ENCODE measurements around the gene ARPIN.
"Not testable (repeated sequence)": the region's sequence is repeated elsewhere in the genome, so short reads cannot be mapped to it uniquely, and the experiment has no call there.

ARPIN gene

DNA sequence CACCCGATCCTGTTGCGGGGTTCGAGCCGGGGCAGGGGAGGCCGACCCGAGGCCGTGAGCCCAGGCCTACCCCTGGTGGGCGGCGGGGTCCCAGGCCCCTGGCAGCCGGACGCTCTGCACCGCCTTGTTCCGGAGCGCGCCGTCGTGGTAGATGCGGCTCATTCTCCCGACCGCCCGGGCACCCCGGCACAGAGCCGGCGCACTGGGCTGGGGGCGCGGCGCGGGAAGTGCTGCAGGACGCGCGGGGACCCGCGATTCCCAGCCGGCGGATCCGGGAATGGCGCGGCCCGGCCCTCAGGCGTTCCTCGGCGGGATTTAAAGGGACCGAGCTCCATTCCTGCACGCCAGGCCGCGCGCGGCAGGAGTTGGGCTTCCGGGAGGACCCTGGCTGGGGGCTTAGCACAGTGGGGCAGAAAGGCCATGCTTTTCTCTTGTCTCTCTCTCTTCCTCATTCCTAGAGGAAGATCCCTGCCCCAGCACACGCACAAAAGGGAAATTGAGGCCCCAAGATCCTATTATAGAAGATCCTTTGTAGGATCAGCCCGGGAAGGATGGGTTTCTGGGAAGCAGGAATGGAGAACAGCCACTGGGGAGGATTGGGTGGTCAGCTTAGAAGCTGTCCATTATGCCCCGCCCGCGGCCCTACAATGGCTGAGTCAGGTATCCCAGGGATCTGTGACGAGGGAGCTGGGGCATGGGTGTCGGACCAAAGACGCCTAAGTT is at the start of gene ARPIN:
Gene ARPIN (minus strand): TSS at position 279 of the 723 bp plus-strand sequence. CDS start 117 bp downstream, at position 162.
- peak within 1 kb of the TSS; percentile 60 for H3K4me3 ChIP-seq (ENCODE audit: low read depth, low read length)
- TF ChIP-seq, protein P1, sequence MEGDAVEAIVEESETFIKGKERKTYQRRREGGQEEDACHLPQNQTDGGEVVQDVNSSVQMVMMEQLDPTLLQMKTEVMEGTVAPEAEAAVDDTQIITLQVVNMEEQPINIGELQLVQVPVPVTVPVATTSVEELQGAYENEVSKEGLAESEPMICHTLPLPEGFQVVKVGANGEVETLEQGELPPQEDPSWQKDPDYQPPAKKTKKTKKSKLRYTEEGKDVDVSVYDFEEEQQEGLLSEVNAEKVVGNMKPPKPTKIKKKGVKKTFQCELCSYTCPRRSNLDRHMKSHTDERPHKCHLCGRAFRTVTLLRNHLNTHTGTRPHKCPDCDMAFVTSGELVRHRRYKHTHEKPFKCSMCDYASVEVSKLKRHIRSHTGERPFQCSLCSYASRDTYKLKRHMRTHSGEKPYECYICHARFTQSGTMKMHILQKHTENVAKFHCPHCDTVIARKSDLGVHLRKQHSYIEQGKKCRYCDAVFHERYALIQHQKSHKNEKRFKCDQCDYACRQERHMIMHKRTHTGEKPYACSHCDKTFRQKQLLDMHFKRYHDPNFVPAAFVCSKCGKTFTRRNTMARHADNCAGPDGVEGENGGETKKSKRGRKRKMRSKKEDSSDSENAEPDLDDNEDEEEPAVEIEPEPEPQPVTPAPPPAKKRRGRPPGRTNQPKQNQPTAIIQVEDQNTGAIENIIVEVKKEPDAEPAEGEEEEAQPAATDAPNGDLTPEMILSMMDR (IDR thresholded peaks at IDR 0.05; ENCODE audit: control insufficient read depth, extremely low read depth, insufficient read depth) = no peak
- DNase-seq (ENCODE audit: low read depth) = no peak

DNA sequence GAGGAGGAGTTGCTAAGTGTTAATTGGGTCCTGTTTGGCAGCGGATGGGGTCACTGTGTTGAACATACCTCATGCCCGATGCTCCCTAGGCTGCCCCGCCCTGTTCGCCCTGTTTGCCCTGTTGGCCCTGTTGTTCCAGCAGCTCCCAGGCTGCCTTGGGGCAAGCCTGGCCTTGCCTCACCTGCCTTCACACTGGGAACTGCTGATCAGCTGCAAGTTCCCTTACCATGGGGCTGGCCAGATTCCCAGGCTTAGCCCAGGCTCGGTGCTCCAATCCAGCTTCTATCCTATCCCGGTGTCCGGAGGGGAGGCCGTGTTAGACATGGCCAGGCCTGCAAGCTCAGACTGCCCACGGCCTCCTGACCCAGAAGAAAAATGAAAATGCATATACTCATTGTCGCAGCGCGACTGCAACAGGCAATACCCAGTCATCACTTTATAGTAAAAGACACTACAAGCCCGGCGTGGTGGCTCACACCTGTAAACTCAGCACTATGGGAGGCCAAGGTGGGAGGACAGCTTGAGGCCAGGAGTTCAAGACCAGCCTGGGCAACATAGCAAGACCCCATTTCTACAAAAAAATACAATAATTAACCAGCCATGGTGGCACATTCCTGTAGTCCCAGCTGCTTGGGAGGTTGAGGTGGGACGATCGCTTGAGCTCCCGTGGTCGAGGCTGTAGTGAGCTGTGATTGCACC is 45.5 kb upstream of the ARPIN start:
- TF ChIP-seq, protein P1 (IDR thresholded peaks at IDR 0.05; ENCODE audit: control insufficient read depth, extremely low read depth, insufficient read depth) = no peak
- H3K4me3 ChIP-seq (ENCODE audit: low read depth, low read length) = no peak overlapping the region
- DNase-seq (ENCODE audit: low read depth) = peak; percentile 23

DNA sequence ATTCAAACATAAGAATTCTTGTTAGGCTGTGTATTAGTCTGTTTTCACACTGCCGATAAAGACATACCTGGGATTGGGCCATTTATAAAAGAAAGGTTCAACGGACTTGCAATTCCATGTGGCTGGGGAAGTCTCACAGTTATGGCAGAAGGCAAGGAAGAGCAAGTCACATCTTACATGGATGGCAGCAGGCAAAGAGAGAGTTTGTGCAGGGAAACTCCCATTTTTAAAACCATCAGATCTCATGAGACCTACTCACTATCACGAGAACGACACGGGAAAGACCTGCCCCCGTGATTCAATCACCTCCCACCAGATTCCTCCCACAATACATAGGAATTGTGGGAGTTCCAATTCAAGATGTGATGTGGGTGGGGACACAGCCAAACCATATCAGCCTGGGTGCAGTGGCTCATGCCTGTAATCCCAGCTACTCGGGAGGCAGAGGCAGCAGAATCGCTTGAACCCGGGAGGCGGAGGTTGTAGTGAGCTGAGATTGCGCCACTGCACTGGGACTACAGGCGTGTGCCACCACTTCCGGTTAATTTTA is 42.8 kb upstream of the ARPIN start:
- H3K4me3 ChIP-seq (ENCODE audit: low read depth, low read length); DNase-seq (ENCODE audit: low read depth): not testable (repeated sequence)

DNA sequence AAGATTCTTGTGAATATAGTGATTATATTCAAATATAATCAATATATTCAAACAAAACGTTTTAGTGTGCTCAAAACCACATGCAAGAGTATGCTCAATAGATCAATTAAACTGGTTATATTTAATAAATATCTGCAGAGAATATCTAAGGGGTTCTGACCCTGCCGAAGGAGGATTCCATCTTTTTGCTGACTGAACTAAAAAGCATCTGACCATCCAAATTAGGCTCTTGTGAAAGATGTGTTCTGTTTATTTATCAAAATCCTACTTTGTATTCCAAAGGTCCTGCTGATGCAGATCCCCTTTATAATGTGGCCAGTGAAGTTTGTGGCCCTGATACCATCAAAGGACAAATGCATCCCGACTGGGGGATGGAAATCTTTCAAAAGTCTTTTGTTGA is 41.8 kb upstream of the ARPIN start:
- TF ChIP-seq, protein P1 (IDR thresholded peaks at IDR 0.05; ENCODE audit: control insufficient read depth, extremely low read depth, insufficient read depth) = no peak
- DNase-seq (ENCODE audit: low read depth) = no peak
- H3K4me3 ChIP-seq (ENCODE audit: low read depth, low read length) = no peak overlapping the region

DNA sequence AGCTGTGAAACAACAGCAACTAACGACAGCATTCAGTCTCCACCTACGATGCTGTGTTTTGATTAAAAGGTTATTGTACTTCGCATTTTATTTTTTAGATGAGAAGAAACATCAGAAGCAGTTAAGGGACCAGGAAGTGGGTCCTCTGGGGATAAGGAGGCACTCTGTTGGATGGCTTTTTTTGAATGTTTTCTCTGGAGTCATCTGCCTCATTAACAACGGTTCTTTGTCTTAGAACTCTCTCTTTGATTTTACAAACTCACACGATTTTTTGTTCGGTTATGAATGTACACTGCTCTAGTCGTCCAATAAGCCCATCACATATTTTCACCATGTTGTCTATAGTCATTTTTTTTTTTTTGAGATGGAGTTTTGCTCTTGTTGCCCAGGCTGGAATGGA is 36.0 kb upstream of the ARPIN start:
- no peak for DNase-seq (ENCODE audit: low read depth)
- TF ChIP-seq, protein P1 (IDR thresholded peaks at IDR 0.05; ENCODE audit: control insufficient read depth, extremely low read depth, insufficient read depth) = no peak
- H3K4me3 ChIP-seq (ENCODE audit: low read depth, low read length) = no peak overlapping the region

DNA sequence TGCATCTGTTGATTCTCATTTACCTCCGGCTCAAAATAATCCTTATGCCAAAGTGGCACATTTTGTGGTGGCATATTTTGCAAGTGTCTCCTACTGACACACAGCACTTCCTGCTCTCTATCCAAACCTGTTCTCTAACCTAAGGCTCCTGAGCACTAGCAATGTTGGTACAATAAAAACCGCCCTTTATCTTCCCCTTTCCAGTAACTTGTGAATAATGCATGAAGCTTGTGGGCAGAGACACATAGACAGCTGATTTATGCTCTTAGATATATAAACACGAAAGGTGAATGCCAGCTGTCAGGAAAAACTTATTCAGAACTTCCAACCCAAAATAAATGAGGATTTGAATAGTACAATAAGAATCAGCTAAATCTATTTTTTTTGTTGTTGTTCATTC is 34.6 kb upstream of the ARPIN start:
- TF ChIP-seq, protein P1 (IDR thresholded peaks at IDR 0.05; ENCODE audit: control insufficient read depth, extremely low read depth, insufficient read depth) = no peak
- H3K4me3 ChIP-seq (ENCODE audit: low read depth, low read length) = no peak overlapping the region
- DNase-seq (ENCODE audit: low read depth) = no peak

DNA sequence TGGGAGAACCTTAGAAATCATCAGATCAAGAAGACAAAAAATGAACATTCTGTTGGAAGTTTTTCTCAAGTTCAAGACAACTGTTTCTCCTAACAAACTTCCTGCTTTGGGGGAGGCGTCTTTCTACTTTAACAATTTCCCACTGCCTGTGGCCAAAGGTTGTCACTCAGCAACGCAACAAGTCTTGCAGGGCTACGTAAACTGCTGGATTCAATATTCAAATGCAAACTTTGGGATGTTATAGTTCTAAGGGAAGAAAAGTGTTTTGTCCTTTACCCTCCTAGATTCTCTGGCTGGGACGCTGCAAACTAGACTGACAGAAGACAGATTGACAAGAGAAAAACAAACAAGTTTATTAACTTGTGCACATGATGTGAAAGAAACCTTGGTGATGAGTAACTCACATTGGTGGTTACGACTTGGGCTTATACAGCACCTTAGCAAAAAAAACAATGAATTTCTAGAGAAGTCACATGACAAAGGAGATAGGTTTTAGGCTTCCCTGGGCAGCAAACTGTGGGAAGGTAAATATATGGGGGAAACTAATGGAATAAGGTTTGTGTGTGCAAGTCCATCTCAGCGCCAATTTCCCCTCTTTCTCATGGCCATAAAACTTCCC is 34.0 kb upstream of the ARPIN start:
- TF ChIP-seq, protein P1 (IDR thresholded peaks at IDR 0.05; ENCODE audit: control insufficient read depth, extremely low read depth, insufficient read depth) = no peak
- no peak overlapping the region for H3K4me3 ChIP-seq (ENCODE audit: low read depth, low read length)
- no peak for DNase-seq (ENCODE audit: low read depth)

DNA sequence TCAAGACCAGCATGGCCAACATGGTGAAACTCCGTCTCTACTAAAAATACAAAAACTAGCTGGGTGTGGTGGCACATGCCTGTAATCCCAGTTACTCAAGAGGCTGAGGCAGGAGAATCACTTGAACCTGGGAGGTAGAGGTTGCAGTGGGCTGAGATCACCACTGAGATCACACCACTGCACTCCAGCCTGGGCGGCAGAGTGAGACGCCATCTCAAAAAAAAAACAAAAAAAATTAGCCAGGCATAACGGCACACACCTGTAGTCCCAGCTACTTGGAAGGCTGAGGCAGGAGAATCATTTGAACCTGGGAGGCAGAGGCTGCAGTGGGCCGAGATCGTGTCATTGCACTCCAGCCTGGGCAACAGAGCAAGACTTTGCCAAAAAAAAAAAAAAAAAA is 31.0 kb upstream of the ARPIN start:
- DNase-seq (ENCODE audit: low read depth); H3K4me3 ChIP-seq (ENCODE audit: low read depth, low read length): not testable (repeated sequence)

Measured in LNCaP clone FGC (cell line).